ENCODE measurements around the gene ANG.
A peak's percentile ranks its signal among the peaks of the same experiment; 100 is the strongest.

The ANG gene

GRCh38 chr14:20679907-20680306 is 8.7 kb upstream of the ANG start:
- DNase-seq = no peak

GRCh38 chr14:20680363-20680762 is 8.2 kb upstream of the ANG start:
- no peak for DNase-seq

GRCh38 chr14:20680843-20681347 is 7.7 kb upstream of the ANG start:
- no peak for DNase-seq

- peak; percentile 28 for DNase-seq
Measured at GRCh38 chr14:20681348-20682126, 7.0 kb upstream of the ANG start.

GRCh38 chr14:20682127-20682434 is 6.5 kb upstream of the ANG start:
- no peak for DNase-seq

GRCh38 chr14:20682435-20683124 is 6.0 kb upstream of the ANG start:
- peak; percentile 54 for DNase-seq

- peak; percentile 63 for DNase-seq
Measured at GRCh38 chr14:20683125-20683890, 5.3 kb upstream of the ANG start.

- DNase-seq = peak; percentile 18
Measured at GRCh38 chr14:20683891-20684661, 4.5 kb upstream of the ANG start, which contains the start of gene RNASE4. Gene RNASE4, plus strand, starts transcription at chr14:20684560. Its CDS starts 14,812 bp downstream, at chr14:20699372.

GRCh38 chr14:20684662-20685456 is 3.7 kb upstream of the ANG start:
- no peak for DNase-seq

- DNase-seq = no peak
Measured at GRCh38 chr14:20686386-20687143, 2.0 kb upstream of the ANG start.

- DNase-seq = no peak
Measured at GRCh38 chr14:20687362-20688166, 1.0 kb upstream of the ANG start.

GRCh38 chr14:20690848-20691640 is 2.5 kb downstream of the ANG start:
- peak; percentile 41 for DNase-seq

GRCh38 chr14:20692116-20692751 is 3.7 kb downstream of the ANG start:
- no peak for DNase-seq

GRCh38 chr14:20696764-20697163 is 8.2 kb downstream of the ANG start:
- no peak for DNase-seq

GRCh38 chr14:20697273-20698017 is 8.9 kb downstream of the ANG start:
- DNase-seq = no peak

- no peak for DNase-seq
Measured at GRCh38 chr14:20698018-20698329, 9.4 kb downstream of the ANG start.

- DNase-seq = no peak
Measured at GRCh38 chr14:20698934-20699333, 10.4 kb downstream of the ANG start.

GRCh38 chr14:20699931-20700330 is 11.4 kb downstream of the ANG start:
- no peak for DNase-seq
